GM12865 (cell line): ENCODE data around the gene RFC2.
A peak's percentile ranks its signal among the peaks of the same experiment; 100 is the strongest.

Source experiments
- DNase-seq: peaks from one replicate; pipeline ENCODE4 v3.0.0; 2010; ENCODE audit warnings: low read depth
- H3K4me3 ChIP-seq: 2 replicates; pipeline ENCODE4 v1.5.1; 2011; ENCODE audit warnings: mild to moderate bottlenecking, low read depth, low read length, control low read depth
- CTCF ChIP-seq: IDR thresholded peaks from 2 replicates; pipeline ENCODE4 v1.5.1; 2011; ENCODE audit warnings: low read length, control low read depth, low read depth, inconsistent platforms; ENCODE audit not compliant: insufficient read depth; ENCODE audit errors: missing control alignments

RFC2 gene

GRCh38 chr7:74289018-74289658 is 34.9 kb upstream of the RFC2 start, which contains the start of gene CLIP2:
CLIP2 (plus strand) TSS chr7:74289407; CDS start chr7:74317547, 28,140 bp downstream.
- DNase-seq = peak; percentile 88
- H3K4me3 ChIP-seq = peak within 1 kb of the TSS; percentile 98
- no peak for TF ChIP-seq CTCF

- TF ChIP-seq CTCF = no peak
Measured at GRCh38 chr7:74288034-74288881, 34.1 kb upstream of the RFC2 start.

GRCh38 chr7:74287303-74288033 is 33.3 kb upstream of the RFC2 start:
- no peak for TF ChIP-seq CTCF
- H3K4me3 ChIP-seq = peak overlapping the region; percentile 98
- DNase-seq = no peak

More at GRCh38 chr7:74288034-74288881, 34.1 kb upstream of the RFC2 start:
- DNase-seq = peak; percentile 42
- peak overlapping the region; percentile 98 for H3K4me3 ChIP-seq

- no peak for DNase-seq
- TF ChIP-seq CTCF = no peak
Measured at GRCh38 chr7:74286131-74286530, 31.9 kb upstream of the RFC2 start.

GRCh38 chr7:74284781-74285259 is 30.6 kb upstream of the RFC2 start:
- H3K4me3 ChIP-seq = peak overlapping the region; percentile 28
- TF ChIP-seq CTCF = no peak
- DNase-seq = peak; percentile 88

More at GRCh38 chr7:74286131-74286530, 31.9 kb upstream of the RFC2 start:
- H3K4me3 ChIP-seq = no peak overlapping the region

GRCh38 chr7:74283858-74284447 is 29.8 kb upstream of the RFC2 start:
- peak; percentile 46 for DNase-seq
- no peak for TF ChIP-seq CTCF

More at GRCh38 chr7:74283858-74284447, 29.8 kb upstream of the RFC2 start:
- no peak overlapping the region for H3K4me3 ChIP-seq
